Measurements from ENCODE around the gene SYT2.
"Not testable (repeated sequence)": the region's sequence is repeated elsewhere in the genome, so short reads cannot be mapped to it uniquely, and the experiment has no call there.

- not testable (repeated sequence) for TF ChIP-seq CTCF (conservative IDR thresholded peaks at IDR 0.05 in 1 of 2, IDR thresholded peaks at IDR 0.05 in 1 of 2; ENCODE audit: extremely low read depth in 1 of 2, insufficient read depth in 1 of 2, low read depth in 1 of 2, low read length in 2 of 2); EZH2 (IDR thresholded peaks at IDR 0.05; ENCODE audit: borderline replicate concordance, low read length)
Observed at GRCh38 chr1:202637321-202638018, 72.8 kb downstream of the SYT2 start.

Measured in mammary epithelial cell (primary cell).